Breast epithelium (tissue), 3 donors: ENCODE data around the gene PHKB.

Source experiments
- CTCF ChIP-seq, 3 donors: fragments of 450-650 bp; IDR thresholded peaks; one replicate each; pipeline ENCODE4 v1.5.1; 2016 to 2017; ENCODE audit warnings: antibody characterized with exemption in 3 of 3, mild to moderate bottlenecking in 3 of 3, moderate library complexity in 3 of 3
- POLR2A ChIP-seq: fragments of 450-650 bp; IDR thresholded peaks from one replicate; pipeline ENCODE4 v1.6.1; 2016; ENCODE audit warnings: antibody characterized with exemption, mild to moderate bottlenecking, moderate library complexity
- POLR2AphosphoS5 ChIP-seq, 3 donors: sonication (generic); formaldehyde crosslinking; IDR thresholded peaks; one replicate each; pipeline ENCODE4 v1.6.1; 2017; ENCODE audit warnings: antibody characterized with exemption in 3 of 3

- TF ChIP-seq CTCF (IDR thresholded peaks at IDR 0.05) (no peak), POLR2A (no peak), POLR2AphosphoS5 (IDR thresholded peaks at IDR 0.05) (no peak)
These were observed 139.2 kb downstream of the PHKB start for GRCh38 chr16:47600376-47600775.
